ENCODE results near the gene FHIT. TPM values are rescaled to one million over a fixed set of nuclear protein-coding genes. Genes with fewer than 3 reads are reported as not detected.
A peak's percentile ranks its signal among the peaks of the same experiment; 100 is the strongest.

FHIT gene
- total and polyA plus RNA-seq, 10 of the 15 experiments (the other 5 are each of a cell fraction or from before 2014, with no cell fraction given), result 4.2 to 14.9 (median 9.4) TPM

GRCh38 chr3:59839810-59840515, 1411.3 kb downstream of the FHIT start (continued):
- TF ChIP-seq RELB (IDR thresholded peaks at IDR 0.05; ENCODE audit: low read depth) (0 out of 2 replicates have a peak, but pooled peaks have one; percentile 12), BCL3 (IDR thresholded peaks at IDR 0.05; ENCODE audit: borderline replicate concordance, insufficient read depth, low read depth, low read length, poor library complexity, severe bottlenecking) (no peak), MTA2 (IDR thresholded peaks at IDR 0.05; ENCODE audit: low read depth) (peak; percentile 67; the same call in 1 of the 2 replicates), POU2F2 (IDR thresholded peaks at IDR 0.05; ENCODE audit: borderline replicate concordance, low read depth, low read length) (peak; percentile 77; the same call in 1 of the 3 replicates), ESRRA (IDR thresholded peaks at IDR 0.05; ENCODE audit: low read length) (no peak), USF1 (IDR thresholded peaks at IDR 0.05; ENCODE audit: borderline replicate concordance, extremely low read length, insufficient read depth, low read depth, low read length) (no peak), ZBED1 (IDR thresholded peaks at IDR 0.05; ENCODE audit: borderline replicate concordance) (no peak), EP300 (IDR thresholded peaks at IDR 0.05; ENCODE audit: borderline replicate concordance in 1 of 2, control insufficient read depth in 1 of 2, low read depth in 2 of 2, low read length in 2 of 2) (peak in 1 of 2 experiments; percentile 43; a peak in 2 of 4 replicates), IKZF2 (IDR thresholded peaks at IDR 0.05) (peak; percentile 63 to 68; a peak in 3 of 4 replicates), PBX3 (IDR thresholded peaks at IDR 0.05; ENCODE audit: insufficient replicate concordance, low read depth, low read length) (peak; percentile 22)
